HG03097 (cell line): ENCODE data around the gene DDC.

ENCODE experiments used
- ATAC-seq: cut with Tn5 transposase; IDR thresholded peaks from one replicate; pipeline ENCODE4 v1.9.1; 2021; ENCODE audit not compliant: unreplicated experiment, low FRiP score

The DDC gene

GRCh38 chr7:50422858-50423257, 142.3 kb downstream of the DDC start:
- no peak for ATAC-seq

- ATAC-seq, result no peak
Observed at GRCh38 chr7:50421043-50421442, 144.2 kb downstream of the DDC start.

GRCh38 chr7:50418526-50419290, 146.5 kb downstream of the DDC start:
- no peak for ATAC-seq

- peak; percentile 84 for ATAC-seq
Observed at GRCh38 chr7:50418086-50418515, 147.1 kb downstream of the DDC start.

GRCh38 chr7:50416527-50417182, 148.6 kb downstream of the DDC start:
- ATAC-seq, result peak; percentile 68

GRCh38 chr7:50415844-50416364, 149.3 kb downstream of the DDC start:
- ATAC-seq, result no peak

- ATAC-seq, result no peak
Observed at GRCh38 chr7:50413561-50413960, 151.6 kb downstream of the DDC start.

- no peak for ATAC-seq
Observed at GRCh38 chr7:50412973-50413372, 152.2 kb downstream of the DDC start.

- ATAC-seq, result no peak
Observed at GRCh38 chr7:50411332-50411731, 153.9 kb downstream of the DDC start.

GRCh38 chr7:50409856-50410745, 155.1 kb downstream of the DDC start:
- peak; percentile 47 for ATAC-seq
